ENCODE results near the gene SPACA6.
A peak's percentile ranks its signal among the peaks of the same experiment; 100 is the strongest.

The SPACA6 gene

DNA sequence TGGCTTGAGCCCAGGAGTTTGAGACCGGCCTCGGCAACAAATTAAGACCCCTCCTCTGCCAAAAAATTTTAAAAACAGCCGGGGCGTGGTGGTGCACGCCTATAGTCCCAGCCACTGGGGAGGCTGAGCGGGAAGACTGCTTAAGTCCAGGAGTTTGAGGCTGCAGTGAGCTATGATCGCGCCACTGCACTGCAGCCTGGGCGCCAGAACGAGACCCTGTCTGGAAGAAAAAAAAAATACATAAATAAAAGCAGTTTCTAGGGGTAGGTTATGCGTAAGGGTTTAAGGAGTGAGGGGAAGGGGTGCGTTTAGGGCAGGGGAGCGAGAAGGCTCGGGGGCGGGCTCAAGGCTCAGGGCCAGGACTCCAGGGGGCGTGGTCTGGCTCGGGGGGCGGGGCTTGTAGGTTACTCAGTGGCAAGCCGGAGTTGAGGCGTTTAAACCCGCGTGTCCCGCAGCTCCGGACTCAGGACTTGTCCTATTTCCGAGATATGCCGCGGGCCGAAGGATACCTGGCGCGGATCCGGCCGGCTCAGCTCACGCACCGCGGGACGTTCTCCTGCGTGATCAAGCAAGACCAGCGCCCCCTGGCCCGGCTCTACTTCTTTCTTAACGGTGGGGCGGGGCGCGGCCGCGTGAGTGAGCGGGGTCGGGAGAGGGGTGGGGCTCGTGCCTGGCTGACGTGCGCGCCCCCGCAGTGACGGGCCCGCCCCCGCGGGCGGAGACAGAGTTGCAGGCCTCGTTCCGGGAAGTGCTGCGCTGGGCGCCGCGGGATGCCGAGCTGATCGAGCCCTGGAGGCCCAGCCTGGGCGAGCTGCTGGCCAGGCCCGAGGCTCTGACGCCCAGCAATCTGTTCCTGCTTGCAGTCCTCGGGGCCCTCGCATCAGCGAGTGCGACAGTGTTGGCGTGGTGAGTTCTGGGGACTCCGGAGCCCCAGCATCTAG lies 10.7 kb downstream of the SPACA6 start:
- DNase-seq (ENCODE audit: low read depth), result peak; percentile 95

DNA sequence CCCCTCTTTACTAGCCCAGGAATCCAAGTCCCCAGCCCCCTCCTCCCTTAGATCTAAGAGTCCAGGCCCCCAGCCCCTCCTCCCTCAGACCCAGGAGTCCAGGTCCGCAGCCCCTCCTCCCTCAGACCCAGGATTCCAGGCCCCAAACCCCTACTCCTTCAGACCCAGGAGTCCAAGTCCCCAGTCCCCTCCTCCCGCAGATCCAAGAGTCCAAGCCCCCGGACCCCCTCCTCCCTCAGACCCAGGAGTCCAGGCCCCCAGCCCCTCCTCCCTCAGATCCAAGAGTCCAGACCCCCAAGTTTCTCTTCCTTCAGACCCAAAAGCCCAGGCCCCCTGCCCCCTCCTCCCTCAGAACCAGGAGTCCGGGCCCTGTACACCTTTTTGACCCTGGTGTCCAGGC lies 11.5 kb downstream of the SPACA6 start:
- DNase-seq (ENCODE audit: low read depth), result no peak

DNA sequence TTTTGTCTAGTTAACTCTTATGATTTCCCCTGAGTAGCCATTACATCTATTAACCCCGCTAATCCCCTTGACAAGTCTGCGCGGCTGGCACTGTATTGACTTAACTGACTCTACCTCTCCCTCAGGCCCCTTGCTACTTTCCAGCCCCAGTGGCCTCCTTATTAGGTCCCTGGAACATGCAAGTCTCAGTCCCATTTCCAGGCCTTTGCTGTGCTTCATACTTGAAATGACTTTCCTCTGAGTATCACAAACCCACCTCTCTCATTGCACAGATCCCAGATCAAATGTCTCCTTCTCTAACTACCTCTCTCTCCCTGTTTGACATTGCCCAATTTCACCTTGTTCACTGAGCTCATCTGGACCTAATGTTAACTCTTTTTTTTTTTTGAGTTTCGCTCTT lies 13.2 kb downstream of the SPACA6 start:
- no peak for DNase-seq (ENCODE audit: low read depth)

DNA sequence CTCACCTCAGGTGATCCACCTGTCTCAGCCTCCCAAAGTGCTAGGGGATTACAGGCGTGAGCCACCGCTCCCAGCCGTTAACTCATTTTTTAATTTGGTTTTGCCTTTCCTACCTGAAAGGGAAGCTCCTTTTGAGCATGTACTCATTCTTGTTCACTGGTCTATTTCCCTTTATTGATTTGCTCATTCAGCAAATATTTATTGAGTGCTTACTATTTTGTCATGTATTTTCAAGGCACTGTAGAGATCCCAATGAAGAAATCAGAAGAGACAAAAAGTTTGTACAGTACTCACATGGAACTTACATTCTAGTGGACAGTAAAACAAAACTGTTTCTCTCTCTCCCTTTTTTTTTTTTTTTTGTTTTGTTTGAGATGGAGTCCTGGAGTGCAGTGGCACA lies 13.8 kb downstream of the SPACA6 start:
- DNase-seq (ENCODE audit: low read depth), result no peak

DNA sequence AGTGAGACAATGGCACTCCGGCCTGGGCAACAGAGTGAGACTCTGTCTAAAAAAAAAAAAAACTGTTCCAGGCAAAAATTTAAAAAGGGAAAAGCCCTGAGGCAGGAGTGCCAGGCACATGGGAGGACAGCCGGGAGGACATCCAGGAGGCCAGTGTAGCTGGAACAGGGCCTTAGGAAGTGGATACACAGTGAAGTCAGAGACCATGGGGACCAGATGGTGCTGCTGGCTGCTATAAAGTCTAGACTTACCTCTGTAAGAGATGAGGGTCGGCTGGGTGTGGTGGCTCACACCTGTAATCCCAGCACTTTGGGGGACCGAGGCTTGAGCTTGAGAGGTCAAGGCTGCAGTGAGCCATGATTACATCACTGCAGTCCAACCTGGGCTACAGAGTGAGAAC lies 15.7 kb downstream of the SPACA6 start:
- DNase-seq (ENCODE audit: low read depth), result no peak

DNA sequence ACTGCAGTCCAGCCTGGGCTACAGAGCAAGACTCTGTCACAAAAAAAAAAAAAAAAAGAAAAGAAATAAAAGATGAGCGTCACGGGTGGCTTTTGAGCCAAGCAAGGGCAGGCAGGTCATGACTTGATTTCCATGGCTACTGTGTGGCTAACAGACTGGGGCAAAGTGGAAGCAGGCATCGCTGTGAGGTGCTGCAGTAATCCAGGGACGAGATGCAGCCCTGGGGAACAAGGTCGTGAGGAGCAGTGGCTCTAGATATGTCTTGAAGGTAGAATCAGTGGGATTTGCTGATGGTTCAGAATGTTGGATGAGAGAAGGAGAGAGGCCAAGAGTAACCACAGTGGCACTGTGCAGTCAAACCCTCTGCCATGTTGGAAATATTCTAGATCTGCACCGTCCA lies 16.4 kb downstream of the SPACA6 start:
- no peak for DNase-seq (ENCODE audit: low read depth)

DNA sequence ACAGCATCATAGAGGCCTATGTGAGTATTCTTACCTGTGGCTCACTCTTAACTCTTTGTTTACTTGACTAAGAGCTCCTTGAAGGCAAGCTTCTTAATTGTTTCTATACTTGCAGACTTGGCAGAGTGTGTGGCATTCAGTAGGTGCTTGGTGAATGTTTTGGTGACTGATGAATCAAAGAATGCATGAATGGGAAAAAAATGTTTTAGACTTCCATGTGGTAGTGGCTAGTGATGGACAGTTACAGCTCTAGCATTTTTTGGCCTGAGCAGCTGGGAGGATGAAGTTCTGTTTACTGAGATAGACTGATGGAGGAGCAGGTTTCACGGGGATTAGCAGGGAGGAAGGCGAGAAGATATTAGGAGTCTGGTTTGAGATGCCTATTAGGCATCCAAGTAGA lies 17.0 kb downstream of the SPACA6 start:
- no peak for DNase-seq (ENCODE audit: low read depth)

DNA sequence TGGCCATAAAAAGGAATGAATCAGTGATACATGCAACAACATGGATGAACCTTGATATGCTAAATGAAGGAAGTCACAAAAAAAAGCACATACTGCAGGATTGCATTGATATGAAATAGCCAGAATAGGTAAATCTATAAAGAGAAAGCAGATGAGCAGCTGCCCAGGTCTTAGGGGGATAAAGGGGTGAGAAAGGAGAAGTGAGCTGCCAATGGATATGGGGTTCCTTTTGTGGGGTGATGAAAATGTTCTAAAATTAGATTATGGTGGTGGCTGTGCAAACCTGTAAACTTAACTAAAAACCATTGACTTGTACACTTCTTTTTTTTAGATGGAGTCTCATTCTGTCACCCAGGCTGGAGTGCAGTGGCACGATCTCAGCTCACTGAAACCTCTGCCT lies 18.6 kb downstream of the SPACA6 start:
- DNase-seq (ENCODE audit: low read depth), result no peak

DNA sequence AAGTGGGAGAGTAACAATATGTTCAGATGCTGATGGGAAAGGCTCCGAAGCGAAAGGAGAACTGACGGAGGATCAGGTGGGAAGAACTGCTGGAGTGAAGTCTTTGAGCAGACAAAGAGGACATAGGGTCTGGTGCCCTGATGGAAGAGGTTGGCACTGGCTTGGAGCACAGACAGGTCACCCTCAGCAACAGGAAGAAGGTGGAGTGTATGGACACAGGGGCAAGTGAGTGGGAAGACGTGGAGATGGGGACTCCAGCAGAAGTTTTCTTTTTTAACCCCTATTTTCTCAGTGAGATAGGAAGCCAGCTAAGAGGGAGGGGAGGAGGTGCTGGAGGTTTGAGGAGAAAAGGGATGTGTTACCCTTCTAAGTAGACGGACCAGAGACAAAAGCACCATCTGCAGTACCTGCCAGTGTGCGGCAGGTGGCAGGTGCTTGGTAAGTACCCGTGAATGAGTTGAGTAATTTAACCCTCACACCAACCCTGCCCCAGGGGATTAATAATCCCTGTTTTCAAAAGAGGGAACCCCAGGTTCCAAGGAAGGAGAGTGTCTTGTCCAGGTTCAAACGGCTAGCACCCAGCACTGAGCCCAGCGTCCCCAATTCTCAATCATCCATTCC lies 19.4 kb downstream of the SPACA6 start:
- DNase-seq (ENCODE audit: low read depth), result no peak

DNA sequence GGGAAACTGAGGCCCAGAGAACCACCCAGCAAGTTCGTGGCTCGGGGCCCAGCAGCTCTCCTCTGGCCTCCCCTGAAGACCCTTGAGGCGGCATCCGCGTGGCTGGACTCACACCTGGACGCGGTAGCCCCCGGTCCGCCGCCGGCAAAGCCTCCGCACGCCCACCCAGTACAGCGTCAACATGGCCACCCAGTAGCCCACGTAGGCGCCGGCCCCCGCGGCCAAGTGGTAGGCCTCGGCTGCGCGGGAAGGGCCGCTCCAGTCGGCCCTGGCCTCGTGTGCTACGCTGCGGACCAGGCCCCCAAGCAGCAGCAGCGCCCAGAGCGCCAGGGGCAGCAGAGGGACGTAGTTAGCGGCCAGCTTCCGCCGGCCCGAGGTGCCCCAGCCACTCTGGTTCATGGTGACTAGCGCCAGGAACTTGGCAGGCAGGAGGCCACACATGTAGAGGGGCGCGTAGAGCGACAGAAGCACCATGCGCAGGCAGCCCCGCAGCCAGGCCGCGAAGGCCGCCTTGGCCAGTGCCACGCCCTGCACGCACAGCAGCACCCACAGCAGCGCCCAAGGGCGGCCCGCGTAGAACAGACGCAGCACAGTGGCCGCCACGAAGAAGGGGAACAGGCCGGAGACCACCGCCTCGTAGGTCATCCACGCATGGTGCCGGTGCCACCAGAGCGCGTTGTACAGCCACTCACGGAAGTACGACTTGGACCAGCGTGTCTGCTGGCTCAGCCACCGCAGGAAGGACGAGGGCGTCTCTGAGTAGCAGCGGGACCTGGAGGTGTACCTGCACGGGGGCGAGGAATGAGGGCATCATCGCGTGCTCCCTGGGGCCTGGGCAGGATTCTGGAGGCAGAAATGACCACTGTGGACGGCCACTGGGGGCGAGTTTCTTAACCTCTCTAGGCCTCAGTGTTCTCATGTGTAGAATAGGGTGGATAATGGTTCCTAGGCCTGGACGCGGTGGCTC lies 20.5 kb downstream of the SPACA6 start:
- no peak for DNase-seq (ENCODE audit: low read depth)

DNA sequence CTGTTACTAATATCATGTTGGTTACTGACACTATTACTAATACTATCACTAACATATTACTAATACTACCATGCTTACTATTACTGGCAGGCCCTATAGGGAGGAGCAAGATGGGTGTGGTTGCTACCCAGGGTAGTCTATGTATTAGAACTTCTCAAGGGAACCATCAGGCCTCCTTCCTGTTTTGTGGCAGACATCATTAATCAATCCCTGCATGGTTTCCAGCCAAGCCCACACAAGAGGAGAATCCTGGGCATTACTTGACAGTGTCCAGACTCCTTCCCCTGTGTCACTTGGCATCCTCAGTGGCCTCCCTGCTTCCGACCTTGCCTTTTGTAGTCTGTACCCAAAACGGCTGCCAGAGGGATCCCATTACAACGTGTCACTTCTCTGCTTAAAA lies 21.7 kb downstream of the SPACA6 start:
- no peak for DNase-seq (ENCODE audit: low read depth)

DNA sequence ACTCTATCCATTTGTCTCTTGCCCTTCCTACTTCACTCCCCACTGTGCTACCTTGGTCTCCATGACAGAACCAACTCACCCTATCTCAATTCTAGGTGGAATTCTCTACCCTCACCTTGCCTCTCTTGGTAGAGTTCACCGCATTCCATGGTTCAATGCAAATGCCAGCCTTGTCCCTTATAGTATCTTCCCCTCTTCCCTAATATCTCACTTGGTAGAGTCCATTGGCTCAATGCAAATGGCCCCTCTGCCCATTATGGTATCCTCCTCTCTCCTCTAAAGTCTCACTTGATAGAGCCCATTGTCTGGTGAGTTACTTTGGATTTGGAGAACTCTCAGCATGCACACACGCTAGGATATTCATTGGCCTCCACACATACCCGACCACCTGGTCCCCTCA lies 22.7 kb downstream of the SPACA6 start:
- DNase-seq (ENCODE audit: low read depth), result no peak

DNA sequence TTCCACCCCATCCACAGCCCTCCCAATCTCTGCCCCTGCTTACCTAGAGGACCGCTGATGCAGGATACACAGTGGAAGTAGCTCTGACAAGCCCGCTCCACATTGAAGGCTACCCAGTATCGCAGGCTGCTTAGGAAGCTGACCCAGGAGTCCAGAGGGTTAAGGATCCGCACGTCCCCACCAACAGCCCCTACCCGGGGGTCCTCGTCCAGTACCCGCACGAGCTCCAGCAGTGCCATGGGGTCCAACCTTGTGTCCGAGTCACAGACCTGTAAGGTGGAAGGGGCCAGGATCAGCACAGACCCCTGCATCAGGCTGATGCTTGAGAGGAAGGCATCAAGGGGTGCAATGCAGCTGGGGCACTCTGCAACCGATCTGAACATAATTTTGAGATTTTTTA lies 23.8 kb downstream of the SPACA6 start:
- no peak for DNase-seq (ENCODE audit: low read depth)

DNA sequence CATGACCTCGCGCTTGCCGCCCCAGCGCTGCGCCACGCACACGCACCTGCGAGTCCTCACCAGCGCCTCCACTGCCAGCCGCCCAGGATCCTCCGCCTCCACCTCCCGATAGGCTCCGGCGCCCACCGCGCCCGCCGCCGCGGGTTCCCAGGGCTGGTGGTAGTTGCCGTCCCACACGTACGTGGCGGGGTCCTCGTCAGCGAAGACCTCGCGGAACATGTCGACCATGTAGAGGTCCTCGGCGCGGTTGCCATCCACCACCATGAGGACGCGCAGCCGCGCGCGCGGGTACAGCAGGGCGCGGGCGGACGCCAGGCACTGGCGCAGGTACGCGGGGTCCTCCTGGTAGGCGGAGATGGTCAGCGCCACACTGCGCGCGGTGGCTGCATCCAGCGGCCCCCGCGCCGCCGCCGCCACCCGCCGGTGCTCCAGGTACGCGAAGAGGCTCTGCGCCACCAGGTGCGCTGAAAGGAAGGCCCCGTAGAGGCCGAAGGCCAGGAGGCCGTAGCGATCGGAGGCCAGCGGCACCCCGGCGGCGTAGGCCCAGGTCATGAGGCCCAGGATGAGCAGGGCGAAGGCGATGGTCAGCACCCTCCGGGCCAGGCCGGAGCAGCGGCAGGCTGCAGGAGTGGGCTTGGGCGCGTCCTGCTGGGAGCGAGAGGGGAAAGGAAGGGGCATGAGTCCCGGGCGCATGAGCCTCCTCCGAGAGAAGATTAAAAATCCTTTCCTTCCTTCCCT lies 26.3 kb downstream of the SPACA6 start:
- DNase-seq (ENCODE audit: low read depth), result no peak

DNA sequence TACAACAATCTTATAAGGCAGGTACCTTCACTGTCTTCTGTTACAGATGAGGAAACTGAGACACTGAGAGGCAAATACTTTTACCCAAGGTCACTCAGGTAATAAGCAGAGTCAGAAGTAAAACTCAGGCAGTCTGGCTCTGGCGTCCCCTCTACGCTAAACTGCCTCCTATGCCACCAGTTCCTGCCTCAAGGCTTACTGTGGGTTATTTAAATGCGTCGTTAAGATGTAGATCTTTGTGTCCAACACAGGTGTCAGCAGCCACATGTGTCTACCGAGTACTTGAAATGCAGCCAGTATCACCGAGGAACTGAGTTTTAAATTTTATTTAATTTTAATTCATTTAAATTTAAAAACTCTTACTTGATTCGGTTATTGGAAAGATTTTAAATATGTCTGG lies 28.8 kb downstream of the SPACA6 start:
- DNase-seq (ENCODE audit: low read depth), result no peak

DNA sequence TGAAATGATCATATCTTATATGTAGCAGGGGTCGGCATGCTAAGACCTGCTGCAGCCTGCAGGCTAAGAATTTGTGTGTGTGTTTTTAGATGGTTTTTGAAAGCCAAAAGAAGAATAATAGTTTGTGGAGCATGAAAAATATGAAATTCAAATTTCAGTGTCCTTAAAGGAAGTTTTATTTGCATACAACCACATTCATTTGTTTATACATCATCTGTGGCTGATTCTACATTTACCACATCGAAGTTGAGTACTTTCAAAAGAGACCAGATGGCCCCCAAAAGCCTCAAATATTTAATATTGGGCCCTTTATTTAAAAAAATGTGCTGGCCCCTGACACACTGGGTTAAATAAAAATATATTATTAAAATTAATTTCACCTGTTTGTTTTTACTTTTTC lies 29.4 kb downstream of the SPACA6 start:
- DNase-seq (ENCODE audit: low read depth), result no peak

DNA sequence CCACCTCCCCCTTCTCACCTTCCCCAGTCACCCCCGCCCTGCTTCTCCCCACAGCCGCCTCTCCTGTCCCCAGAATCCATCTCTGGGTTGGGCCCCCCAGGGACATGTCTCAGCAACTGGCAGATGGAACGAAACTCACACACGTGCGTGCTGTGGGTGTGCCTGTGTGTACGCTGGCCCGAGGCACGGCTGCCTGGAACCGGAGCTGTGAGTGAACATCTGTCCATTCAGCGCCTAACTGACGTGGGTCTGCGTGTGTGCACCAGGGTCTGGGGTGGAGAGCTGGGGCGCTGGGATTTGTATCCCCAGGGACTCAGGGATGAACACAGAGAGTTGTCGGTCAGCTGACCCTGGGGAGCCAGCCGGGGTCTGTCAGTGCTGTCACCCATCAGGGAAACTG lies 31.4 kb downstream of the SPACA6 start:
- DNase-seq (ENCODE audit: low read depth), result no peak

DNA sequence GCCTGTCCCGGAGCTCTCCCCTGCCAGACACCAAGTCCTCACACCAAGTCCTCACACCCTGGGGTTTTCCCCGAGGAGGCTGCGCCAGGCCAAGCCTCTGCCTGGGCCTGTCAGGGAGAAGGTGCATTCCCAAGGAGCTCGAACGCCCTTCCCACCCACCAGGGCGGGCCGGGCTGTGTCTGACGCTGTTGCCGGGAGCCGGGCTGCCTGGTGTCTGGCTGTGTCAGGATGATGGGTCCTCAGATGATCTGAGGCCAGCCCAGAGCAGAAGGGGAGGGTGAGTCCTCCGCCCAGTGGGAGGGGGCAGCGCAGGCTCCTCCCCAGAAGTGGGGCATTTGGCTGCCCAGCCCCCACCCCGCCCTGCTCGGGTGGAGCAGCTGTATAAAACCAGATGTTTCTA lies 32.9 kb downstream of the SPACA6 start:
- DNase-seq (ENCODE audit: low read depth), result no peak

DNA sequence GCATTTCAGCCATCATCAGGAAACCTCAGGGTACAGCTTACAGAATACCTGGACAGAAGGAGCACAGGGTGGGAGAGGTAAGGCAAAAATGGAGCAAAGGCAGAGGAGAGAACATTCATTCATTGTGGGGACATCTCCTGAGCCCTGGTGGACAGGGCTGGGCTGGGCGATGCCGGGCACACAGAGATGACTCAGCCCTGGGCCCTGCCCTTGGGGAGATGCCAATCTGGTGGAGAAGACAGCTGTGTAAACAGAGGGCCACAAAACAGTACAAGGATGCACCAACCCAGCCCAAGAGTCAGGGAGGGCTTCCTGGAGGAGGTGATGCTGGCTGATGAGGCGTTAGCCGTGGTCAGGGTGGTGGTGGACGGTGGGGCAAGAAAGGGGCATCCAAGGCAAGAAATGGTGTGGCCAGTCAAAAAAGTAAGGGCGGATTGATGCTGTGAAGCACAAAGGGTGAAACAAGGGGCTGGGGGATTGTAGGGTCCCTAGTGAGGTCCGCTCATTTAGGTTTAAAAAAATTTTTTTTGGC lies 34.3 kb downstream of the SPACA6 start:
- no peak for DNase-seq (ENCODE audit: low read depth)

DNA sequence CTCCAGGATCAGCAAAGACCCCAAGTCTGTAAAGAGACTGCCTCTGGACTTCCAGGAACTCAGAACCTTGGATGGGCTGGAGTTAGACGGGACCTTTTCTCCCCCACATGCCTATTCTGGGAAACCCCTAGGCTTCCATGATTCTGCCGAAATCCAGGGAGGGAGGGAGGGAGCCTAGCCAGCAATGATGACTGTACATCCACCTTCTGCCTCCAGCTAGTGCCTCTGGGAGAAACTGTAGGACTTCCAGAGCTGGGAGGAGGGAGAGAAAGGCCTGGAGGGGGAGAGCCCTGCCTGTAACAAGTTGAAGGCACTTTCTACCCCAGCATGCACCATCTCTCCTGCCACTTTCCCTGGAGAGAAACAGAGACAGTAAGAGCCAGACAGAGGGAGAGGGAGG lies 36.7 kb downstream of the SPACA6 start:
- no peak for DNase-seq (ENCODE audit: low read depth)

DNA sequence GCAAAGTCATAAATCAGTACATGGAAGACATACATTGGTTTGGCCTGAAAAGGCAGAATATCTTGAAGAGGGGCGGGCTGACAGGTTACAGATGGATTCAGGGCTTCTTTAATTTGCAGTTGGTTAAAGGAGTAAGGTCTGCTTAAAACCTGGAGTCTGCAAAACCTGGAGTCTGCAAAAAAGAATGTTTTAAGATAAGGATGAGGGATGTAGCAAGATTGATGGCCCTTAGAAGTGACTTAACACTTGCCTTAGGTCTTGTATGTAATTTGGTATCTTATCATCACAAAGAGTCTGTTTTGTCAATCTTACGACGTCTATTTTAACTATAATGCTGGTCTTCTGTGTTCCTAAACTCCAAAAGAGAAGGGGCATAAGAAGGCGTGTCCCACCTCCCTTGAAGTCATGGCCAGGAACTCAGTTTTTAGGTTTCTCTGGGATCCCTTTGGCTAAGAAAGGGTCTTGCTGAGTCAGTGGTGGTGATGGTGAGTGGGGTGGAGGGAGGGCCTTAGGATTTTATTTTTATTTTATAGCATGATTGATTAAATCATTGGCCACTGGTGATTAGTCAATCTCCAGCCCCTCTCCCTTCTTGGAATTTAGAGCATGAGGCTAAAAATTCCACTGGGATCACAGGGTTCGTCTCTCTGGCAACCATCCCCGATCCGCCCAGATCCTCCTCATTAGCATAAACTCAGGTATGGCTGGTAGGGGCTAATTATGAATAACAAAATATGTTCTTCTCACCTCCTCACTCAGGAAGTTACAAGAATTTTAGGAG lies 40.8 kb downstream of the SPACA6 start:
- no peak for DNase-seq (ENCODE audit: low read depth)
